Left lobe of liver (tissue), 2 donors: ENCODE results near the gene STAT4. TPM values are rescaled to one million over a fixed set of nuclear protein-coding genes. Genes with fewer than 3 reads are reported as not detected.
A peak's percentile ranks its signal among the peaks of the same experiment; 100 is the strongest.

Source experiments
- ATAC-seq: fragments of 200-7000 bp; cut with Tn5 transposase; one replicate; pipeline ENCODE4 v1.9.1; 2020; ENCODE audit warnings: mild to moderate bottlenecking, moderate library complexity
- DNase-seq: peaks from one replicate; pipeline ENCODE4 v3.0.0-alpha.2; 2020; ENCODE audit warnings: low spot score
- total RNA-seq: library from RNA; stranded (reverse); gene quantifications from one replicate; pipeline ENCODE4 v1.2.1, GENCODE V29; 2021
- donor health status: DM: no; HTN: no; CAD: no; lungs with moderate emphysema.
- donor health status: DM: no; HTN: yes; CAD: no.

The STAT4 gene
- total RNA-seq: 0.98 TPM

- ATAC-seq (peak; percentile 78), DNase-seq (peak; percentile 49)
These were observed at the start of gene STAT4 for GRCh38 chr2:191150600-191151330. STAT4 (minus strand) TSS chr2:191150994; CDS start chr2:191148203, 2,791 bp downstream.

GRCh38 chr2:191199929-191200512 lies 49.2 kb upstream of the STAT4 start:
- DNase-seq (no peak), ATAC-seq (no peak)

- no peak for DNase-seq
- no peak for ATAC-seq
These were observed 47.5 kb upstream of the STAT4 start for GRCh38 chr2:191198271-191198670.

GRCh38 chr2:191197096-191197495 lies 46.3 kb upstream of the STAT4 start:
- DNase-seq: no peak
- ATAC-seq: no peak

GRCh38 chr2:191195021-191195420 lies 44.2 kb upstream of the STAT4 start:
- DNase-seq: no peak
- ATAC-seq: no peak

- no peak for DNase-seq
- ATAC-seq: no peak
These were observed 40.2 kb upstream of the STAT4 start for GRCh38 chr2:191190861-191191552.

GRCh38 chr2:191190435-191190834 lies 39.6 kb upstream of the STAT4 start:
- no peak for ATAC-seq
- DNase-seq: no peak

- ATAC-seq (peak; percentile 39), DNase-seq (no peak)
These were observed 38.4 kb upstream of the STAT4 start for GRCh38 chr2:191189112-191189635.

GRCh38 chr2:191188550-191189093 lies 37.8 kb upstream of the STAT4 start:
- no peak for DNase-seq
- no peak for ATAC-seq

- no peak for DNase-seq
- peak; percentile 46 for ATAC-seq
These were observed 36.5 kb upstream of the STAT4 start for GRCh38 chr2:191187105-191187829.

GRCh38 chr2:191184457-191184856 lies 33.7 kb upstream of the STAT4 start:
- peak; percentile 82 for ATAC-seq

GRCh38 chr2:191183516-191183915 lies 32.7 kb upstream of the STAT4 start:
- DNase-seq (no peak), ATAC-seq (no peak)

More at GRCh38 chr2:191184457-191184856, 33.7 kb upstream of the STAT4 start:
- peak; percentile 76 for DNase-seq

- DNase-seq (no peak), ATAC-seq (no peak)
These were observed 32.3 kb upstream of the STAT4 start for GRCh38 chr2:191183081-191183480.

GRCh38 chr2:191180713-191181112 lies 29.9 kb upstream of the STAT4 start:
- ATAC-seq: no peak
- DNase-seq: no peak

GRCh38 chr2:191180276-191180675 lies 29.5 kb upstream of the STAT4 start:
- ATAC-seq (no peak), DNase-seq (no peak)

- peak; percentile 43 for ATAC-seq
- peak; percentile 74 for DNase-seq
These were observed 28.2 kb upstream of the STAT4 start for GRCh38 chr2:191178806-191179514.

GRCh38 chr2:191177751-191178736 lies 27.2 kb upstream of the STAT4 start:
- DNase-seq: no peak
- peak; percentile 78 for ATAC-seq

- ATAC-seq (peak; percentile 65), DNase-seq (peak; percentile 59)
These were observed 26.1 kb upstream of the STAT4 start for GRCh38 chr2:191176801-191177438.
